A673 (cell line): ENCODE data around the gene DNAH14. TPM values are rescaled to one million over a fixed set of nuclear protein-coding genes. Genes with fewer than 3 reads are reported as not detected.
"Not testable (repeated sequence)": the region's sequence is repeated elsewhere in the genome, so short reads cannot be mapped to it uniquely, and the experiment has no call there.

Source experiments
- BruUV-seq: library from RNA; stranded (reverse); fragments of 400-500 nt; replicated peaks from 2 replicates; lab custom pipeline; 2021; lab: Mats Ljungman, UMichigan
- CTCF ChIA-PET: fragments of 300-600 bp; sonication (Branson Sonifier 250); formaldehyde crosslinking; loops from one replicate; lab custom pipeline; 2022; ENCODE audit warnings: antibody characterized with exemption; lab: Charles Lee
- POLR2A ChIA-PET: fragments of 300-600 bp; sonication (Branson Sonifier 250); formaldehyde crosslinking; loops from one replicate; lab custom pipeline; 2022; ENCODE audit warnings: antibody characterized with exemption; ENCODE audit not compliant: low non-redundant PET; lab: Charles Lee
- DNase-seq: peaks from one replicate; pipeline ENCODE4 v3.0.0-alpha.2; 2015; ENCODE audit warnings: low spot score
- H3K27ac ChIP-seq: fragments of 200-600 bp; sonication (generic); 2 replicates; pipeline ENCODE4 v1.5.1; 2016; ENCODE audit warnings: mixed run types, low read depth, mild to moderate bottlenecking, mixed read lengths, antibody characterized with exemption, low read length; ENCODE audit not compliant: poor library complexity, severe bottlenecking
- H3K27me3 ChIP-seq: fragments of 200-600 bp; sonication (generic); replicated peaks from 2 replicates; pipeline ENCODE4 v1.6.1; 2017; ENCODE audit warnings: mixed run types, low read depth, mild to moderate bottlenecking, mixed read lengths, antibody characterized with exemption, low read length; ENCODE audit not compliant: insufficient read depth, poor library complexity
- H3K36me3 ChIP-seq: fragments of 200-600 bp; sonication (generic); 2 replicates; pipeline ENCODE4 v1.6.1; 2016; ENCODE audit warnings: mixed run types, mild to moderate bottlenecking, mixed read lengths, antibody characterized with exemption, low read length; ENCODE audit not compliant: insufficient read depth, poor library complexity, severe bottlenecking
- H3K4me1 ChIP-seq: fragments of 200-600 bp; sonication (generic); 2 replicates; pipeline ENCODE4 v1.6.1; 2017; ENCODE audit warnings: mixed run types, mild to moderate bottlenecking, mixed read lengths, antibody characterized with exemption, low read length; ENCODE audit not compliant: insufficient read depth, poor library complexity, severe bottlenecking
- H3K4me3 ChIP-seq: fragments of 200-600 bp; sonication (generic); 2 replicates; pipeline ENCODE4 v1.5.1; 2016; ENCODE audit warnings: low read depth, mixed run types, mild to moderate bottlenecking, mixed read lengths, low read length; ENCODE audit not compliant: poor library complexity, severe bottlenecking
- H3K9me3 ChIP-seq: fragments of 200-600 bp; sonication (generic); 2 replicates; pipeline ENCODE4 v1.6.1; 2016; ENCODE audit warnings: mixed run types, low read depth, mild to moderate bottlenecking, mixed read lengths, antibody characterized with exemption, low read length; ENCODE audit not compliant: poor library complexity, severe bottlenecking
- CTCF ChIP-seq: fragments of 300-800, 200-600 bp; sonication (generic); conservative IDR thresholded peaks from 2 replicates; pipeline ENCODE4 v1.5.1; 2017; ENCODE audit warnings: low read depth, mild to moderate bottlenecking, antibody characterized with exemption, low read length, moderate library complexity, mixed read lengths
- EZH2 ChIP-seq: fragments of 200-600 bp; sonication (generic); IDR thresholded peaks from 2 replicates; pipeline ENCODE4 v1.6.1; 2017; ENCODE audit warnings: borderline replicate concordance, low read depth, mild to moderate bottlenecking, mixed read lengths, antibody characterized with exemption, low read length; ENCODE audit not compliant: poor library complexity, severe bottlenecking
- intact Hi-C: fragments of 100-400 bp; cut with micrococcal nuclease; formaldehyde crosslinking; loops from one replicate; pipeline ENCODE4 v1.10.0; 2022; ENCODE audit not compliant: unreplicated experiment
- total RNA-seq: library from RNA; stranded (reverse); gene quantifications from 2 replicates; pipeline ENCODE4 v1.2.3, GENCODE V29; 2021

The DNAH14 gene
- total RNA-seq, 1 experiment from 2014 or later: 9.9 TPM

GRCh38 chr1:224998185-224998584 lies 68.7 kb downstream of the DNAH14 start:
- TF ChIP-seq EZH2 (no peak), CTCF (no peak)
- H3K4me1 ChIP-seq: no peaks in the 10 kb centered on the region
- ChIA-PET POLR2A (no interaction called here), CTCF (no interaction called here)
- no peaks in the 10 kb centered on the region for H3K27me3 ChIP-seq
- intact Hi-C loops: no loop called here
- DNase-seq: no peak
- no TSS peak for BruUV-seq
- no peak overlapping the region for H3K27ac ChIP-seq
- H3K36me3 ChIP-seq: no peaks in the 10 kb centered on the region
- H3K9me3 ChIP-seq: no peaks in the 10 kb centered on the region
- no peak overlapping the region for H3K4me3 ChIP-seq

GRCh38 chr1:225004396-225004795 lies 74.9 kb downstream of the DNAH14 start:
- ChIA-PET POLR2A (no interaction called here), CTCF (no interaction called here)
- no peak for DNase-seq
- intact Hi-C loops: no loop called here
- TF ChIP-seq EZH2 (no peak), CTCF (peak; percentile 43; the same call in 1 of the 2 replicates)
- no TSS peak for BruUV-seq
- no peaks in the 10 kb centered on the region for H3K4me1 ChIP-seq
- H3K36me3 ChIP-seq: no peaks in the 10 kb centered on the region
- H3K9me3 ChIP-seq: no peaks in the 10 kb centered on the region
- H3K4me3 ChIP-seq: no peak overlapping the region
- H3K27me3 ChIP-seq: peaks cover 5% of the 10 kb centered on the region
- no peak overlapping the region for H3K27ac ChIP-seq

GRCh38 chr1:225006352-225006751 lies 76.9 kb downstream of the DNAH14 start:
- H3K27ac ChIP-seq, H3K9me3 ChIP-seq, CTCF ChIA-PET, DNase-seq, H3K4me3 ChIP-seq, H3K27me3 ChIP-seq, BruUV-seq, intact Hi-C loops, POLR2A ChIA-PET, H3K36me3 ChIP-seq, H3K4me1 ChIP-seq: not testable (repeated sequence)

- H3K9me3 ChIP-seq, H3K4me3 ChIP-seq, POLR2A ChIA-PET, H3K36me3 ChIP-seq, intact Hi-C loops, BruUV-seq, H3K27me3 ChIP-seq, DNase-seq, H3K27ac ChIP-seq, H3K4me1 ChIP-seq, CTCF ChIA-PET: not testable (repeated sequence)
Measured at GRCh38 chr1:225008050-225008449, 78.6 kb downstream of the DNAH14 start.
